GM19468 (cell line): ENCODE data around the gene ESR1.
"Not testable (repeated sequence)": the region's sequence is repeated elsewhere in the genome, so short reads cannot be mapped to it uniquely, and the experiment has no call there.

ENCODE experiments used
- ATAC-seq: cut with Tn5 transposase; IDR thresholded peaks from one replicate; pipeline ENCODE4 v1.9.1; 2021; ENCODE audit warnings: mild to moderate bottlenecking, moderate library complexity, moderate number of reproducible peaks; ENCODE audit not compliant: unreplicated experiment; ENCODE audit errors: extremely low read depth

Gene ESR1

DNA sequence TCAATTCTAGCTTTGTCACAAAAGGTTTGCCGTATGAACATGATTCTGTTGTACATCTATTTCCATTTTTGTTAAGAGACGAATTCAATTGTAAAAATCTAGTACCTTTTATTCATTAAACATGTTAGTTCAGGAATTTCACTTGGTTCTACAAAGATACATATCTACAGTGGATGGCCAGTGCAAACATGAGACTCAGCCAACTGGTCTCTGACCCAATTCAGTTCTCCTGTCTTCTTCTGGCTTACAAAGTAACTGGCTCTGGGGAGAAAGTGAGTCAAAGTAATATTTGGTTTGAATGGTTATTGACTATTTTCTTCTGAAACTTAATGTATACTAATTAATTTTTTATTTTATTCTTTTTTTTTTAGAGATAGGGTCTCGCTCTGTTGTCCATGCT lies 70.0 kb downstream of the ESR1 start:
- ATAC-seq = no peak

GRCh38 chr6:151881231-151881630 lies 73.7 kb downstream of the ESR1 start:
- no peak for ATAC-seq

GRCh38 chr6:151882206-151882605 lies 74.7 kb downstream of the ESR1 start:
- no peak for ATAC-seq

DNA sequence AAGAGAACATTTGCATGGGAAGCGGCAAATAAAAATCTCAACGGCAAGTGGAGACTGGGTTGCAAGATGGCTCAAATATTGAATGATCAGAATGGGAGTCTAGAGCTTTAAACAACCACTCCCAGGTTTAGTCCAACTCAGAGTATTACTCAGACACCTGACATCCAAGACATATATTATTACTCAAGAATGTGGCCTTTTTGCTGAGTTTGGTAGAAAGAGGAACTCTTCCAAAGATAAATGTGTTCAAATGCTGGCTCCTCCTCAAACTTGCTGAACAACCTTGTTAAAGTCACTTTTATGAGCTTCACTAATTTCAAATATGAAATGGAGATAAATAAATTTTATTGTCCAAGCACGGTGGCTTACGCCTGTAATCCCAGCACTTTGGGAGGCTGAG lies 77.8 kb downstream of the ESR1 start:
- no peak for ATAC-seq

- ATAC-seq = no peak
Observed at GRCh38 chr6:151891524-151891923, 84.0 kb downstream of the ESR1 start.

GRCh38 chr6:151894426-151894825 lies 86.9 kb downstream of the ESR1 start:
- ATAC-seq = not testable (repeated sequence)

- ATAC-seq = not testable (repeated sequence)
Observed at GRCh38 chr6:151899221-151899620, 91.7 kb downstream of the ESR1 start.

- not testable (repeated sequence) for ATAC-seq
Observed at GRCh38 chr6:151899796-151900195, 92.3 kb downstream of the ESR1 start.

GRCh38 chr6:151900256-151900655 lies 92.8 kb downstream of the ESR1 start:
- no peak for ATAC-seq

DNA sequence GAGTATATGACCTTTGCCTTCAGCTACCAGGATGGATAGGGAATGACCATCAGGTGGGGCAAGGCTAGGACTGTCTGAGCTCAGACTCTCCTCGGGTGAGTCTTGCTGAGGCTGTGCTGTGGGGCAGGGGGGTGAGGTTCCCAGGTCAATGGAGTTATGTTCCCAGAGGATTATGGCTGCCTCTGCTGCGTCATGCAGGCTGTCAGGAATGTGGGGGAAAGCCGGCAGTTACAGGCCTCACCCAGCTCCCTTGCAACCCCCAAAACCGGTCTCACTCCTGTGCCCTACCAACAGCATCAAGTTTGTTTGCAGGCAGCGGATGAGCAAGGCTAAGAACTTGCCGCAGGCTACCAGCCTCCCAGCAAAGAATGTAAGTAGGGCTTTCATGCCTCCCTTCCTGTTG lies 93.5 kb downstream of the ESR1 start:
- ATAC-seq = no peak

- ATAC-seq = no peak
Observed at GRCh38 chr6:151904631-151905030, 97.1 kb downstream of the ESR1 start.

- no peak for ATAC-seq
Observed at GRCh38 chr6:151905072-151905471, 97.6 kb downstream of the ESR1 start.

DNA sequence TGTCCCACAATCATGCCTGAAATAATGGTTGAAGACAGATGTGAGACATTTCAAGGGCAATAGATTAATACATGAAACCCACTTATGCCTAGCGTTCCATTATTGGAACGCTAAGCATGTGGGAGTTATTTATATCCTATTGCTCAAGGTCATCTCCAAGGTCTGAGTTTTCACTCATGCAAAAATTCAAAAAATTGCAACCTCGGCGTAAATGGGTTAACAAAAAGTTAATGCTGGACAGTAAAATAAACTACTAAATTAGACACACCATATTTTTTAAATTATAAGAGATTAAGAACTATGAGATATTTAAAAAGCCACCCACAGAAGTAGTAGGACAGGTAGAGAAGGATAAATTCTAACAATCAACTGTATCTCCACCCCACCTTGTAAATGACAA lies 98.4 kb downstream of the ESR1 start:
- no peak for ATAC-seq

DNA sequence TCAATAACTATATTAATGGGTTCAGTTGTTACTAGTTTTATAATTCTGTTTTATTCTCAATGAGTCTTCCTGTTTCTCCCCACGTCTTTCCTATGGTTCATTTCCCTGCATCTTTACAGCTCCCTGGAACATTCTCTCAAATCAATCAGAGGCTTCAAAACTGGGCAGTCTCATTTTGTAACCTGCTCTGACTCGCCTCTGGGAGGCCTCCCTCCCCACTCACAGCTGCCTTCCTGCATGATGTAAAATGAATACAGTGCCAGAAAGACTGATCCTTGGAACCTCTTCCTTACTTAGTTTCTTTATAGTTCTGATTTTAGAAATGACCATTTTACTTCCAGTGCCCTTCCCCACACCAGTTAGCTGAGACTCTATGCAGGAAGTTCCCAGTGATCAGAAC lies 103.9 kb downstream of the ESR1 start:
- no peak for ATAC-seq

- ATAC-seq = no peak
Observed at GRCh38 chr6:151914484-151914883, 107.0 kb downstream of the ESR1 start.

DNA sequence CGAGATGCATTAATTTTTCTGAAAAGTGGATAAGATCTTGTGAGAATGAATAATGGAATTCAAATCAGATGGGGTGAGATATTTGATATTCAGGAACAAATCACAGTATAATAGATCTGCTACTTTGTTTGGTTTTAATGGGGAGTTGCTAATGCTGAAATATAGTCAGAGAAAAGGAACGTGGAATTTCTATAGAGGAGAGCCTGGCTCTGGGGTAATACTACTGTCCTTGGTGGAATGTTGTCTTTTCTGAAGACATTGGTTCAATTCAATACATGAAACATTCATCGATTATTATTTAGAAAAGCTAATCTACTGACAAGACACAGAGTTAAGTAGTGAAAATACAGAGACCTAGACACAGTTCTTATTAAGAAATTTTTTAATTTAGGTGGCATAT lies 108.6 kb downstream of the ESR1 start:
- ATAC-seq = no peak

- no peak for ATAC-seq
Observed at GRCh38 chr6:151916680-151917164, 109.2 kb downstream of the ESR1 start.

DNA sequence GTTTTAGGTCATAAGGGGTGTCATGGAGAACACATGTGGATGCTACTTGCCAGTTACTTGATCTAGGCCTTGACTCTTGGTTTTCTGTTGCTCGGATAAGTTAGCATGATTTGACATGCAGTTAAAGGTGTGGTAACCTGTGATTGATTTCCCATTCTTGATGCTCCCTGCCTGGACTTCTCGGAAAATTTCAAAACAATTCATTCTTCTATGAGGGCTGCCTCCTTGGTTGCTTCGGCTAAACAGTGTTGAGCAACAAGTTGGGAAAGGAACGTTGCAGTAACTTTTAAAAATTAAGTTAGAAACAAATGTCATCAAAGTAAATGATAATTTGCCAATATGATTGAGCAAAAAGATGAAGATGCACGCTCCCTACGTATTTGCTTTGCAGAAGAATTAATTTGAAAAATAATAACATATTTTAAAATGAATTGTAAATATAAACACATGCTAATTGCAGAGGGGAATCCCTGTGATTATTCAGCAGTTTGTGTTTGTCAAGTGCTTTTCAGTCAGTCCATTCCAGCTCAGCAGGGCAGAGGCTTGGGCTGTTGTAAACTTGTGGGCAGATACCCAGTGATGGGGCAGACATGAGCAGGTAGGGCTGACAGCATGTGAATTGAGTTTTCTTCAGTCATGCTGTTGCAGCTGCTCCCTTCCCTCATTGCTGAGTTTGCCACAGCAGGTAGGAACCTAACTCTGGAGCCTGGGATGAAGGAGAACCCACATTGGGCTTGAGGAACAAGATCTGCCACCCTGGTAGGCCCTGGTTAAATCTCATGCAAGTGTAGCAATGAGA lies 110.2 kb downstream of the ESR1 start:
- no peak for ATAC-seq

GRCh38 chr6:151940307-151940706 lies 132.8 kb downstream of the ESR1 start:
- ATAC-seq = no peak

- no peak for ATAC-seq
Observed at GRCh38 chr6:151948002-151948743, 140.7 kb downstream of the ESR1 start.

- ATAC-seq = no peak
Observed at GRCh38 chr6:151958332-151958731, 150.8 kb downstream of the ESR1 start.
